NT2/D1 (cell line): ENCODE results near the gene SSBP2.

Experiments used
- DNase-seq: peaks from one replicate; pipeline ENCODE4 v3.0.0-alpha.2; 2011; ENCODE audit warnings: low read depth, low spot score
- H3K27me3 ChIP-seq: 2 replicates; pipeline ENCODE4 v1.6.0; 2011; ENCODE audit warnings: mild to moderate bottlenecking; ENCODE audit not compliant: insufficient read length, insufficient read depth
- H3K36me3 ChIP-seq: 2 replicates; pipeline ENCODE4 v1.6.1; 2011; ENCODE audit warnings: mild to moderate bottlenecking, low read length, mixed read lengths; ENCODE audit not compliant: insufficient read depth, insufficient read length
- H3K4me1 ChIP-seq: 2 replicates; pipeline ENCODE4 v1.5.1; 2011; ENCODE audit not compliant: insufficient read depth, insufficient read length
- H3K4me3 ChIP-seq: 2 replicates; pipeline ENCODE4 v1.5.1; 2011; ENCODE audit warnings: low read depth; ENCODE audit not compliant: insufficient read length
- H3K9ac ChIP-seq: 2 replicates; pipeline ENCODE4 v1.6.0; 2011; ENCODE audit warnings: low read depth; ENCODE audit not compliant: insufficient read length
- H3K9me3 ChIP-seq: 2 replicates; pipeline ENCODE4 v1.5.1; 2011; ENCODE audit warnings: mild to moderate bottlenecking, low read length; ENCODE audit not compliant: insufficient read depth
- SUZ12 ChIP-seq: IDR thresholded peaks from 2 replicates; pipeline ENCODE4 v1.6.1; 2011; ENCODE audit not compliant: insufficient read length, insufficient read depth; ENCODE audit errors: extremely low read depth
- YY1 ChIP-seq: IDR thresholded peaks from 2 replicates; pipeline ENCODE4 v1.6.1; 2011; ENCODE audit not compliant: insufficient read length, insufficient read depth
- ZNF274 ChIP-seq: IDR thresholded peaks from 2 replicates; pipeline ENCODE4 v1.6.1; 2011; ENCODE audit warnings: mild to moderate bottlenecking, low read depth, low read length

SSBP2 gene

DNA sequence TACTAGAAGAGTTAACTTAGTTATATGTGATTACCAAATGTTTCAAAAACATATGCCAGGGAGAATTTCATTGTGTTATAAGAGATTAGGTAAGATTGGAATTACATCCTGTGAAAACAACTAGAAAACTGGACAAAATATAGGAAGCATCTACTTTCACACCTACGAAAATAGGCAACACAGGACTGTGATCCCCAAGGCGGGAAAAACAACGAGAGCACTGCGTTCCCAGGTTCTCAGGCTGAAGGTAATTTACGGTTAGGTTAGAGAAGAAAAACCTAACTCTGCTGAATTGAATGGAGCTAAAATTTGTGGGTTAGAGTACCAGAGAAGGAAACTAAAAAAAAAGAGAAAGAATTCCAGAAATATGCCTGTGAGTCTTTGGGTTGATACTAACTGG lies 385.4 kb downstream of the SSBP2 start:
- DNase-seq: no peak
- Histone ChIP-seq H3K36me3 (no peaks in the 10 kb centered on the region), H3K27me3 (no peaks in the 10 kb centered on the region), H3K9ac (no peak overlapping the region), H3K9me3 (no peaks in the 10 kb centered on the region; the same call in 1 of the 2 replicates), H3K4me1 (no peaks in the 10 kb centered on the region), H3K4me3 (no peak overlapping the region)
- TF ChIP-seq ZNF274 (no peak), SUZ12 (no peak), YY1 (no peak)

- no peak for TF ChIP-seq YY1
- no peak for DNase-seq
- H3K9me3 ChIP-seq: no peaks in the 10 kb centered on the region; the same call in 1 of the 2 replicates
- H3K36me3 ChIP-seq: no peaks in the 10 kb centered on the region
- H3K4me1 ChIP-seq: no peaks in the 10 kb centered on the region
- no peak overlapping the region for H3K9ac ChIP-seq
- no peak overlapping the region for H3K4me3 ChIP-seq
- no peaks in the 10 kb centered on the region for H3K27me3 ChIP-seq
These were observed 387.6 kb downstream of the SSBP2 start for GRCh38 chr5:81363093-81363871.
